Measurements from ENCODE around the gene ATP8B1.

DNA sequence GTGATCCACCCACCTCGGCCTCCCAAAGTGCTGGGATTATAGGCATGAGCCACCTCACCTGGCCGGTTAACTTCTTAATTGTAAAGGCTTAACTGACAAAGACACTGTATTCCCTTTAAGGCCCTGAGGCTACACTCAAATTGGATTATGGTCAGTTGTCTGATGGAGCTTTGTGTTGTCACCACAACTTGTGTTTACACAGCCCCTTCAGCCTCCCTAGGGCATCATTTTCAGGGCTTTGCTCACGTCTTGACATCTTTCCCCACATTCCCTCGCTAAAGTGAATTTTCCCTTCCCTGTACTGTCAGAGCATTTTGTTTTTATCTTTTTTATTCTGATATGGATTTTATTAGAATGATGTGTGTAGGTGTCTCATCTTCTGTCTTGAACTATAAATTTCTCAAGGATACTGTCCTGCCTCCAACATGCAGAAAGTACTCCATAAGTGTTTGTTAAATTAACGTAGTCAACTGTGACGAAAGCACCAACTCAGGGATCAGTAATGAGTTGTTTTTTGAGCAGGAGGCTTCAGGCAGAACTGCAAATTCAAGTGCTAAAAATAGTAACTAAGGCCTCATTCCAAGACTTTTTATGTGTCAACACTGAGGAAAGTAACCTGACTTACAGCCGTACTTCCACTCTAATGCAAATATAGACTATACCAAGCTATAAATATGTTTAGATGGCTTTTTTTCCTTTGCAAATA, 104.4 kb downstream of the ATP8B1 start:
- TF ChIP-seq EZH2 (IDR thresholded peaks at IDR 0.05; ENCODE audit: insufficient read depth, poor library complexity, severe bottlenecking) (no peak), EZH2phosphoT487 (IDR thresholded peaks at IDR 0.05; ENCODE audit: insufficient read depth, low read depth) (no peak)

Measured in GM23248 (cell line).